Suprapubic skin (tissue), 4 donors: ENCODE data around the gene GRK5.

Source experiments
- CTCF ChIP-seq, 2 donors: fragments of 200-600 bp in 1 of 2; fragments of 450-650 bp in 1 of 2; sonication (generic) in 1 of 2; IDR thresholded peaks; one replicate each; pipeline ENCODE4 v1.5.1; 2016 to 2019; ENCODE audit warnings: antibody characterized with exemption in 2 of 2, mild to moderate bottlenecking in 1 of 2, moderate library complexity in 1 of 2
- EP300 ChIP-seq: sonication (generic); formaldehyde crosslinking; IDR thresholded peaks from one replicate; pipeline ENCODE4 v1.6.1; 2017; ENCODE audit warnings: antibody characterized with exemption
- POLR2A ChIP-seq, 2 donors: fragments of 450-650 bp; IDR thresholded peaks; one replicate each; pipeline ENCODE4 v1.6.1; 2017; ENCODE audit warnings: antibody characterized with exemption in 2 of 2, mild to moderate bottlenecking in 2 of 2, moderate library complexity in 2 of 2
- POLR2AphosphoS5 ChIP-seq, 3 donors: sonication (generic); formaldehyde crosslinking; IDR thresholded peaks; one replicate each; pipeline ENCODE4 v1.6.1; 2017; ENCODE audit warnings: antibody characterized with exemption in 3 of 3

- TF ChIP-seq EP300 (no peak), CTCF (IDR thresholded peaks at IDR 0.05) (no peak), POLR2A (IDR thresholded peaks at IDR 0.05) (no peak), POLR2AphosphoS5 (IDR thresholded peaks at IDR 0.05) (no peak)
Measured at GRCh38 chr10:119367841-119368549, 160.6 kb downstream of the GRK5 start.
